Measurements from ENCODE around the gene TYW1.
"Not testable (repeated sequence)": the region's sequence is repeated elsewhere in the genome, so short reads cannot be mapped to it uniquely, and the experiment has no call there.

The TYW1 gene

GRCh38 chr7:67091053-67091452, 94.4 kb downstream of the TYW1 start:
- not testable (repeated sequence) for DNase-seq (ENCODE audit: low read depth, low spot score); H3K9me3 ChIP-seq (ENCODE audit: insufficient read depth, low read length); H3K4me1 ChIP-seq (ENCODE audit: insufficient read depth, insufficient read length); H3K27me3 ChIP-seq (ENCODE audit: insufficient read depth, insufficient read length); H3K9ac ChIP-seq (ENCODE audit: insufficient read length, low read depth); H3K4me3 ChIP-seq (ENCODE audit: insufficient read length, low read depth)
- peaks cover 11% of the 10 kb centered on the region for H3K36me3 ChIP-seq (ENCODE audit: insufficient read depth, insufficient read length, low read length)

- not testable (repeated sequence) for H3K9me3 ChIP-seq (ENCODE audit: insufficient read depth, low read length); H3K27me3 ChIP-seq (ENCODE audit: insufficient read depth, insufficient read length); H3K4me3 ChIP-seq (ENCODE audit: insufficient read length, low read depth); H3K9ac ChIP-seq (ENCODE audit: insufficient read length, low read depth); H3K4me1 ChIP-seq (ENCODE audit: insufficient read depth, insufficient read length); H3K36me3 ChIP-seq (ENCODE audit: insufficient read depth, insufficient read length, low read length); DNase-seq (ENCODE audit: low read depth, low spot score)
Observed at GRCh38 chr7:67098031-67098430, 101.4 kb downstream of the TYW1 start.

GRCh38 chr7:67099406-67099805, 102.8 kb downstream of the TYW1 start:
- not testable (repeated sequence) for H3K36me3 ChIP-seq (ENCODE audit: insufficient read depth, insufficient read length, low read length); DNase-seq (ENCODE audit: low read depth, low spot score); H3K27me3 ChIP-seq (ENCODE audit: insufficient read depth, insufficient read length); H3K9me3 ChIP-seq (ENCODE audit: insufficient read depth, low read length); H3K9ac ChIP-seq (ENCODE audit: insufficient read length, low read depth); H3K4me1 ChIP-seq (ENCODE audit: insufficient read depth, insufficient read length); H3K4me3 ChIP-seq (ENCODE audit: insufficient read length, low read depth)

- H3K36me3 ChIP-seq (ENCODE audit: insufficient read depth, insufficient read length, low read length); H3K9me3 ChIP-seq (ENCODE audit: insufficient read depth, low read length); DNase-seq (ENCODE audit: low read depth, low spot score); H3K4me1 ChIP-seq (ENCODE audit: insufficient read depth, insufficient read length); H3K4me3 ChIP-seq (ENCODE audit: insufficient read length, low read depth); H3K27me3 ChIP-seq (ENCODE audit: insufficient read depth, insufficient read length); H3K9ac ChIP-seq (ENCODE audit: insufficient read length, low read depth): not testable (repeated sequence)
Observed at GRCh38 chr7:67100038-67100437, 103.4 kb downstream of the TYW1 start.

- no peak overlapping the region for H3K4me3 ChIP-seq (ENCODE audit: insufficient read length, low read depth)
- no peaks in the 10 kb centered on the region for H3K27me3 ChIP-seq (ENCODE audit: insufficient read depth, insufficient read length)
- peaks cover 3% of the 10 kb centered on the region for H3K36me3 ChIP-seq (ENCODE audit: insufficient read depth, insufficient read length, low read length)
- no peak overlapping the region for H3K9ac ChIP-seq (ENCODE audit: insufficient read length, low read depth)
- TF ChIP-seq SUZ12 (IDR thresholded peaks at IDR 0.05; ENCODE audit: extremely low read depth, insufficient read depth, insufficient read length) = no peak
- TF ChIP-seq YY1 (IDR thresholded peaks at IDR 0.05; ENCODE audit: insufficient read depth, insufficient read length) = no peak
- no peak for TF ChIP-seq ZNF274 (IDR thresholded peaks at IDR 0.05; ENCODE audit: low read depth, low read length)
- H3K4me1 ChIP-seq (ENCODE audit: insufficient read depth, insufficient read length) = no peaks in the 10 kb centered on the region
- DNase-seq (ENCODE audit: low read depth, low spot score) = peak; percentile 28
- no peaks in the 10 kb centered on the region; the same call in 1 of the 2 replicates for H3K9me3 ChIP-seq (ENCODE audit: insufficient read depth, low read length)
Observed at GRCh38 chr7:67100956-67101361, 104.3 kb downstream of the TYW1 start.

- not testable (repeated sequence) for H3K9me3 ChIP-seq (ENCODE audit: insufficient read depth, low read length); H3K9ac ChIP-seq (ENCODE audit: insufficient read length, low read depth); H3K36me3 ChIP-seq (ENCODE audit: insufficient read depth, insufficient read length, low read length); H3K4me3 ChIP-seq (ENCODE audit: insufficient read length, low read depth); H3K4me1 ChIP-seq (ENCODE audit: insufficient read depth, insufficient read length); H3K27me3 ChIP-seq (ENCODE audit: insufficient read depth, insufficient read length); DNase-seq (ENCODE audit: low read depth, low spot score)
Observed at GRCh38 chr7:67104937-67105336, 108.3 kb downstream of the TYW1 start.

- H3K9ac ChIP-seq (ENCODE audit: insufficient read length, low read depth) = no peak overlapping the region
- DNase-seq (ENCODE audit: low read depth, low spot score) = no peak
- no peaks in the 10 kb centered on the region for H3K4me1 ChIP-seq (ENCODE audit: insufficient read depth, insufficient read length)
- no peak for TF ChIP-seq ZNF274 (IDR thresholded peaks at IDR 0.05; ENCODE audit: low read depth, low read length)
- no peak for TF ChIP-seq YY1 (IDR thresholded peaks at IDR 0.05; ENCODE audit: insufficient read depth, insufficient read length)
- TF ChIP-seq SUZ12 (IDR thresholded peaks at IDR 0.05; ENCODE audit: extremely low read depth, insufficient read depth, insufficient read length) = no peak
- peaks cover 4% of the 10 kb centered on the region for H3K36me3 ChIP-seq (ENCODE audit: insufficient read depth, insufficient read length, low read length)
- no peaks in the 10 kb centered on the region for H3K9me3 ChIP-seq (ENCODE audit: insufficient read depth, low read length)
- no peak overlapping the region for H3K4me3 ChIP-seq (ENCODE audit: insufficient read length, low read depth)
- H3K27me3 ChIP-seq (ENCODE audit: insufficient read depth, insufficient read length) = no peaks in the 10 kb centered on the region
Observed at GRCh38 chr7:67105377-67105776, 108.7 kb downstream of the TYW1 start.

- H3K27me3 ChIP-seq (ENCODE audit: insufficient read depth, insufficient read length); H3K4me1 ChIP-seq (ENCODE audit: insufficient read depth, insufficient read length); H3K9me3 ChIP-seq (ENCODE audit: insufficient read depth, low read length); DNase-seq (ENCODE audit: low read depth, low spot score); H3K36me3 ChIP-seq (ENCODE audit: insufficient read depth, insufficient read length, low read length); H3K4me3 ChIP-seq (ENCODE audit: insufficient read length, low read depth); H3K9ac ChIP-seq (ENCODE audit: insufficient read length, low read depth): not testable (repeated sequence)
Observed at GRCh38 chr7:67106255-67106654, 109.6 kb downstream of the TYW1 start.

- H3K36me3 ChIP-seq (ENCODE audit: insufficient read depth, insufficient read length, low read length); DNase-seq (ENCODE audit: low read depth, low spot score); H3K4me3 ChIP-seq (ENCODE audit: insufficient read length, low read depth); H3K4me1 ChIP-seq (ENCODE audit: insufficient read depth, insufficient read length); H3K27me3 ChIP-seq (ENCODE audit: insufficient read depth, insufficient read length); H3K9ac ChIP-seq (ENCODE audit: insufficient read length, low read depth); H3K9me3 ChIP-seq (ENCODE audit: insufficient read depth, low read length): not testable (repeated sequence)
Observed at GRCh38 chr7:67111342-67111741, 114.7 kb downstream of the TYW1 start.

- not testable (repeated sequence) for H3K4me1 ChIP-seq (ENCODE audit: insufficient read depth, insufficient read length); H3K27me3 ChIP-seq (ENCODE audit: insufficient read depth, insufficient read length); H3K4me3 ChIP-seq (ENCODE audit: insufficient read length, low read depth); H3K9ac ChIP-seq (ENCODE audit: insufficient read length, low read depth); H3K9me3 ChIP-seq (ENCODE audit: insufficient read depth, low read length); H3K36me3 ChIP-seq (ENCODE audit: insufficient read depth, insufficient read length, low read length); DNase-seq (ENCODE audit: low read depth, low spot score)
Observed at GRCh38 chr7:67114483-67115246, 118.0 kb downstream of the TYW1 start.

- not testable (repeated sequence) for H3K4me3 ChIP-seq (ENCODE audit: insufficient read length, low read depth); H3K36me3 ChIP-seq (ENCODE audit: insufficient read depth, insufficient read length, low read length); DNase-seq (ENCODE audit: low read depth, low spot score); H3K27me3 ChIP-seq (ENCODE audit: insufficient read depth, insufficient read length); H3K9ac ChIP-seq (ENCODE audit: insufficient read length, low read depth); H3K9me3 ChIP-seq (ENCODE audit: insufficient read depth, low read length); H3K4me1 ChIP-seq (ENCODE audit: insufficient read depth, insufficient read length)
Observed at GRCh38 chr7:67120491-67120890, 123.9 kb downstream of the TYW1 start.

Measured in NT2/D1 (cell line).